Measurements from ENCODE around the gene ATP6V0A4. TPM values are rescaled to one million over a fixed set of nuclear protein-coding genes. Genes with fewer than 3 reads are reported as not detected.

ATP6V0A4 gene
- total and polyA plus RNA-seq, 2 experiments from 2014 or later: 0.43 TPM

DNA sequence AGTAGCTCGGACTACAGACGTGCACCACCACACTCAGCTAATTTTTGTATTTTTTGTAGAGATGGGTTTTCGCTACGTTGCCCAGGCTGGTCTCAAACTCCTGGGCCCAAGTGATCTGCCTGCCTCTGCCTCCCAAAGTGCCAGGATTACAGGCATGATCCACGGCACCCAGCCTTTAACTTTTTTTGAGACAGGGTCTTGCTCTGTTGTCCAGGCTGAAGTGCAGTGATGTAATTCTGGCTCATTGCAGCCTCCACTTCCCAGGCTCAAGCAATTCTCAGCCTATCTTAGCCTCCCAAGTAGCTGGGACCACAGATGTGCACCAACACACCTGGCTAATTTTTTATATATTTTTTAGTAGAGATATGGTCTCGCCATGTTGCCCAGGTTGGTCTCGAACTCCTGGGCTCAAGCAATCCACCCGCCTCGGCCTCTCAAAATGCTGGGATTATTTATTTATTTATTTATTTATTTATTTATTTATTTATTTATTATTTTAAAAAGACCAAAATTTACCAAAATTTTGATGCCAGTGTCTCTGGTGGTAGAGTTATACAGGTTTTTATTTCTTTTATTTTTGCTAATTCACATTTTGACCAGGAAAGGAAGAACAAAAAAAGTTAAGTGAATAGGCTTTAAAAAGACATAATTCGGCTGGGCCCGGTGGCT is 25.0 kb upstream of the ATP6V0A4 start:
- Histone ChIP-seq H3K9me2 (ENCODE audit: insufficient read depth) (no peaks in the 10 kb centered on the region), H3K9me3 (ENCODE audit: low read depth) (no peaks in the 10 kb centered on the region), H3K9ac (no peak overlapping the region), H3K4me3 (no peak overlapping the region), H3F3A (ENCODE audit: insufficient read depth) (no peaks in the 10 kb centered on the region), H3K27ac (no peak overlapping the region), H3K36me3 (ENCODE audit: low read depth) (no peaks in the 10 kb centered on the region), H4K20me1 (ENCODE audit: insufficient read depth) (no peaks in the 10 kb centered on the region), H3K4me1 (ENCODE audit: insufficient read depth) (no peaks in the 10 kb centered on the region), H3K27me3 (replicated peaks; ENCODE audit: insufficient read depth) (no peaks in the 10 kb centered on the region), H3K79me2 (ENCODE audit: insufficient read depth) (no peaks in the 10 kb centered on the region), H3K4me2 (ENCODE audit: unreplicated experiment) (no peak overlapping the region), H2AFZ (no peak overlapping the region)
- WGBS, 2 experiments (ENCODE audit: low coverage in 1 of 2, low lambda C conversion rate in 2 of 2, missing lambda C conversion rate in 2 of 2): 51 to 52% methylated on average over 11 of the region's 11 CpGs
- DNase-seq: no peak
- no peak for TF ChIP-seq EZH2 (IDR thresholded peaks at IDR 0.05; ENCODE audit: insufficient read depth, poor library complexity, severe bottlenecking)
- no peak for TF ChIP-seq EZH2phosphoT487 (IDR thresholded peaks at IDR 0.05; ENCODE audit: insufficient read depth, low read depth)
- in situ Hi-C loops (cut with MboI): no loop called here

DNA sequence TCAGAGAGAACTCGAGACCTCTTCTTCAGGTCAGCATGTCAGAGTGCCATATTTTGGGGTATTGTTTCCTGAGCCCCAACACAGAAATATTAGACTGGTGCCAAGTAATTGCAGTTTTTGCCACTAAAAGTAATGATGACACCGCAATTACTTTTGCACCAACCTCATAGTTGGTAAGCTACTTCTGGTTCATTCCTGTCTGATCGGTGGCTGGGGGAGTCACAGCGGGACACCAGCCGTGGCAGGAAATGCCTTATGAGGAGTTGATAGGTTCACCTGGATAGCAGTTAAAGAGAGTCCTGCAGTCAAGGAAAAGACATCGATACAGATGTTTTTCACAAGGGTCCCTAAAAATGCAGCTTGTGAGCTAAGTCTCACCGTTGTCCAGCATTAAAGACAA is 23.9 kb upstream of the ATP6V0A4 start:
- no peaks in the 10 kb centered on the region for H3K4me1 ChIP-seq (ENCODE audit: insufficient read depth)
- in situ Hi-C loops (cut with MboI): no loop called here
- no peaks in the 10 kb centered on the region for H3K27me3 ChIP-seq (replicated peaks; ENCODE audit: insufficient read depth)
- H3K27ac ChIP-seq: no peak overlapping the region
- H3K79me2 ChIP-seq (ENCODE audit: insufficient read depth): no peaks in the 10 kb centered on the region
- H3K9ac ChIP-seq: no peak overlapping the region
- no peak overlapping the region for H2AFZ ChIP-seq
- H4K20me1 ChIP-seq (ENCODE audit: insufficient read depth): no peaks in the 10 kb centered on the region
- 56 to 57% methylated on average over 7 of the region's 7 CpGs for WGBS, 2 experiments (ENCODE audit: low coverage in 1 of 2, low lambda C conversion rate in 2 of 2, missing lambda C conversion rate in 2 of 2)
- no peaks in the 10 kb centered on the region for H3F3A ChIP-seq (ENCODE audit: insufficient read depth)
- TF ChIP-seq EZH2phosphoT487 (IDR thresholded peaks at IDR 0.05; ENCODE audit: insufficient read depth, low read depth): no peak
- no peak for TF ChIP-seq EZH2 (IDR thresholded peaks at IDR 0.05; ENCODE audit: insufficient read depth, poor library complexity, severe bottlenecking)
- no peak overlapping the region for H3K4me2 ChIP-seq (ENCODE audit: unreplicated experiment)
- no peak for DNase-seq
- H3K9me2 ChIP-seq (ENCODE audit: insufficient read depth): no peaks in the 10 kb centered on the region
- H3K36me3 ChIP-seq (ENCODE audit: low read depth): no peaks in the 10 kb centered on the region
- no peaks in the 10 kb centered on the region for H3K9me3 ChIP-seq (ENCODE audit: low read depth)
- no peak overlapping the region for H3K4me3 ChIP-seq

DNA sequence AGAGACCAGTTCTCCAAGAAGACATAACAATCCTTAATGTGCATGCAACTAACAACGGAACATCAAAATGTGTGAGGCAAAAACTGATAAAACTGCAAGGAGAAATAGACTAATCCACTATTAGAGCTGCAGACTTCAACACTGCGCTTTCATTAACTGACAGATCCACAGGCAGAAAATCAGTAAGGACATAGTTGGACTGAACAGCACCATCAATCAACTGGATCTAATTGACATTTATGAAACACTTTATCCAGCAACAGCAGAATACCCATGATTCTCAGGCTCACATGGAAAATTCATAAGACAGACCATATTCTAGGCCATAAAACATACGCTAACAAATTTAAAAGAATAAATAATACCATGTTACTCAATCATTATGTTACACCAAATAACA is 21.6 kb upstream of the ATP6V0A4 start:
- H3K4me2 ChIP-seq (ENCODE audit: unreplicated experiment): no peak overlapping the region
- no peak overlapping the region for H3K4me3 ChIP-seq
- H3K79me2 ChIP-seq (ENCODE audit: insufficient read depth): no peaks in the 10 kb centered on the region
- 50 to 52% methylated on average over 3 of the region's 3 CpGs for WGBS, 2 experiments (ENCODE audit: low coverage in 1 of 2, low lambda C conversion rate in 2 of 2, missing lambda C conversion rate in 2 of 2)
- no peaks in the 10 kb centered on the region for H3K4me1 ChIP-seq (ENCODE audit: insufficient read depth)
- no peak overlapping the region for H3K9ac ChIP-seq
- no peaks in the 10 kb centered on the region for H4K20me1 ChIP-seq (ENCODE audit: insufficient read depth)
- no peak overlapping the region for H2AFZ ChIP-seq
- TF ChIP-seq EZH2phosphoT487 (IDR thresholded peaks at IDR 0.05; ENCODE audit: insufficient read depth, low read depth) (no peak), EZH2 (IDR thresholded peaks at IDR 0.05; ENCODE audit: insufficient read depth, poor library complexity, severe bottlenecking) (no peak)
- H3K36me3 ChIP-seq (ENCODE audit: low read depth): no peaks in the 10 kb centered on the region
- no peaks in the 10 kb centered on the region for H3F3A ChIP-seq (ENCODE audit: insufficient read depth)
- no peaks in the 10 kb centered on the region for H3K27me3 ChIP-seq (replicated peaks; ENCODE audit: insufficient read depth)
- no peak overlapping the region for H3K27ac ChIP-seq
- no peak for DNase-seq
- in situ Hi-C loops (cut with MboI): no loop called here
- no peaks in the 10 kb centered on the region for H3K9me2 ChIP-seq (ENCODE audit: insufficient read depth)
- no peaks in the 10 kb centered on the region for H3K9me3 ChIP-seq (ENCODE audit: low read depth)

- Histone ChIP-seq H3K79me2 (ENCODE audit: insufficient read depth) (no peaks in the 10 kb centered on the region), H3K27me3 (replicated peaks; ENCODE audit: insufficient read depth) (0 out of 2 replicates have a peak, but pooled peaks cover 6% of the 10 kb centered on the region), H3K4me3 (no peak overlapping the region), H3K27ac (no peak overlapping the region), H3K9ac (no peak overlapping the region), H3K9me3 (ENCODE audit: low read depth) (no peaks in the 10 kb centered on the region), H2AFZ (no peak overlapping the region), H3K4me1 (ENCODE audit: insufficient read depth) (no peaks in the 10 kb centered on the region), H3F3A (ENCODE audit: insufficient read depth) (no peaks in the 10 kb centered on the region), H3K4me2 (ENCODE audit: unreplicated experiment) (no peak overlapping the region), H3K9me2 (ENCODE audit: insufficient read depth) (no peaks in the 10 kb centered on the region), H4K20me1 (ENCODE audit: insufficient read depth) (no peaks in the 10 kb centered on the region), H3K36me3 (ENCODE audit: low read depth) (no peaks in the 10 kb centered on the region)
- WGBS, 2 experiments (ENCODE audit: low coverage in 1 of 2, low lambda C conversion rate in 2 of 2, missing lambda C conversion rate in 2 of 2): 26 to 27% methylated on average over 1 of the region's 1 CpG
- TF ChIP-seq EZH2 (IDR thresholded peaks at IDR 0.05; ENCODE audit: insufficient read depth, poor library complexity, severe bottlenecking): no peak
- no peak for TF ChIP-seq EZH2phosphoT487 (IDR thresholded peaks at IDR 0.05; ENCODE audit: insufficient read depth, low read depth)
- DNase-seq: no peak
- in situ Hi-C loops (cut with MboI): no loop called here
These were observed 18.7 kb upstream of the ATP6V0A4 start for GRCh38 chr7:138816650-138817049.

All from GM23248 (cell line).